Coronary artery (tissue), 2 donors: ENCODE measurements around the gene MRPS22.
A peak's percentile ranks its signal among the peaks of the same experiment; 100 is the strongest.

Experiments used
- DNase-seq: peaks from one replicate; pipeline ENCODE4 v3.0.0-alpha.2; 2017; ENCODE audit warnings: low spot score
- H3K27ac ChIP-seq, 2 donors: fragments of 200-600 bp; sonication (generic); one replicate each; pipeline ENCODE4 v1.5.1; 2016 to 2019
- H3K4me3 ChIP-seq: fragments of 200-600 bp; sonication (generic); 2 replicates; pipeline ENCODE4 v1.5.1; 2016; ENCODE audit warnings: mild to moderate bottlenecking, moderate library complexity
- TF ChIP-seq, protein P1 (sequence below): fragments of 200-600 bp; sonication (generic); IDR thresholded peaks from one replicate; pipeline ENCODE4 v1.5.1; 2019; ENCODE audit warnings: antibody characterized with exemption

MRPS22 gene

DNA sequence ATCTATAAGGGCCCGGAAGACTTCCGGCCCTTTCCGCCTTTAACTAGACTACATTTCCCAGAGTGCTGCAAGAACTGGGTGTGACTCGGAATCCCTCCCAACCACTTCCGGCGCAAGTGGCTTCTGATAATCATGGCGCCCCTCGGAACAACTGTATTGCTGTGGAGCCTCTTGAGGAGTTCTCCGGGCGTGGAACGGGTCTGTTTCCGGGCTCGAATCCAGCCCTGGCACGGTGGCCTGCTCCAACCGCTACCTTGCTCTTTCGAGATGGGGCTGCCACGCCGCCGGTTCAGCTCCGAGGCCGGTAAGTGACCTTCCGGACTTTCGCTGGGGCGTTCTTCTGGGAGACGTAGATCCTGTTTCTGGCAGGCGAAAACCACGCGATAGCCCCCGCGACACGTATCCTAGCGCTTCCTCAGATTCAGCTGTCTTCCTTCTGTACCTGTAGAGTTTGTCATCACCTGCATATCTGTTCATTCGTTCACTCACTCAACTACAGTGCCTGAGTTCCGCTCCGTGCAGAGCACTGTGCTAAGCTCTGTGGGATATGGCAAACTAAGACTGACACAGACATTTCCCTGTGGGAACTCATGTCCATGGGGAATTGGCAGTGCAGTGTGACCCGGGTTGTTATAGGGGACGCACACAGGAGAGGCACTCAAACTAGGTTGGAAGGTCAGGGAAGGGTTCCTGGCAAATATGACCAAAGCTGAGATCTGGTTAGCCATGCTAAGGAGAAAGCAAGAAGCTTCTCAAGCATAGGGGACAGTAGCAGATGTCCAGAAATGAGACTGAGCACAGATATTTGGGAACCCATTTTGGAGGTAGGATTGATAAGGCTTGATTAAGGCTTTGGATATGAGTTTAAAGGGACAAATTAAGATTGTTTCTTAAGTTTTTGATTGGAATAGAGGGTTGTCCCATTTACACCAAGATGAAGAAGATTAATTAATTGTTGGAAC is at the start of gene MRPS22:
MRPS22 (plus strand) TSS at position 126 of the 962 bp plus-strand sequence; CDS start at position 133, 7 bp downstream.
- TF ChIP-seq, protein P1, sequence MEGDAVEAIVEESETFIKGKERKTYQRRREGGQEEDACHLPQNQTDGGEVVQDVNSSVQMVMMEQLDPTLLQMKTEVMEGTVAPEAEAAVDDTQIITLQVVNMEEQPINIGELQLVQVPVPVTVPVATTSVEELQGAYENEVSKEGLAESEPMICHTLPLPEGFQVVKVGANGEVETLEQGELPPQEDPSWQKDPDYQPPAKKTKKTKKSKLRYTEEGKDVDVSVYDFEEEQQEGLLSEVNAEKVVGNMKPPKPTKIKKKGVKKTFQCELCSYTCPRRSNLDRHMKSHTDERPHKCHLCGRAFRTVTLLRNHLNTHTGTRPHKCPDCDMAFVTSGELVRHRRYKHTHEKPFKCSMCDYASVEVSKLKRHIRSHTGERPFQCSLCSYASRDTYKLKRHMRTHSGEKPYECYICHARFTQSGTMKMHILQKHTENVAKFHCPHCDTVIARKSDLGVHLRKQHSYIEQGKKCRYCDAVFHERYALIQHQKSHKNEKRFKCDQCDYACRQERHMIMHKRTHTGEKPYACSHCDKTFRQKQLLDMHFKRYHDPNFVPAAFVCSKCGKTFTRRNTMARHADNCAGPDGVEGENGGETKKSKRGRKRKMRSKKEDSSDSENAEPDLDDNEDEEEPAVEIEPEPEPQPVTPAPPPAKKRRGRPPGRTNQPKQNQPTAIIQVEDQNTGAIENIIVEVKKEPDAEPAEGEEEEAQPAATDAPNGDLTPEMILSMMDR: no peak
- DNase-seq: peak; percentile 84
- Histone ChIP-seq H3K4me3 (peak within 1 kb of the TSS; percentile 97), H3K27ac (peak within 1 kb of the TSS; percentile 64 to 90)

DNA sequence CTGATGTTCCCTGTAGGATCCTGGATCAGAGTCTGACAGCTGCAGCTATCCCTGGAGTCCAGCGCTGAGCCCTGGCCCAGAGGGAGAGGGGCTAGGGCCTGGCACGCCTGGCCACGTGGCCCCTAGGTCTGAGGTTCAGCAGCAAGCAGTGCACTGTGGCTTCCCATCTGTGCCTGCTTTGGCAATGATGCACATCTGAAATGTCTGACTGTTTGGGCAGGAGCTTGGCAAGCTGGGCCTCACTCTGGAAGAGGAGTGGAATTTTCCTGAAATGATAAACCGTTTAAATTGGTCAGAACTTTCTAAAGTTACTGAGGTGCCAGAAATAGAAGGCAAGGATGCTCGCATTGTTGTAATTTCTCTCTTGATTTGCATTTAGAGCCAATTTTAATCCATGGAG is 48.8 kb upstream of the MRPS22 start:
- TF ChIP-seq, protein P1: no peak
- no peak overlapping the region for H3K27ac ChIP-seq
- no peak for DNase-seq

DNA sequence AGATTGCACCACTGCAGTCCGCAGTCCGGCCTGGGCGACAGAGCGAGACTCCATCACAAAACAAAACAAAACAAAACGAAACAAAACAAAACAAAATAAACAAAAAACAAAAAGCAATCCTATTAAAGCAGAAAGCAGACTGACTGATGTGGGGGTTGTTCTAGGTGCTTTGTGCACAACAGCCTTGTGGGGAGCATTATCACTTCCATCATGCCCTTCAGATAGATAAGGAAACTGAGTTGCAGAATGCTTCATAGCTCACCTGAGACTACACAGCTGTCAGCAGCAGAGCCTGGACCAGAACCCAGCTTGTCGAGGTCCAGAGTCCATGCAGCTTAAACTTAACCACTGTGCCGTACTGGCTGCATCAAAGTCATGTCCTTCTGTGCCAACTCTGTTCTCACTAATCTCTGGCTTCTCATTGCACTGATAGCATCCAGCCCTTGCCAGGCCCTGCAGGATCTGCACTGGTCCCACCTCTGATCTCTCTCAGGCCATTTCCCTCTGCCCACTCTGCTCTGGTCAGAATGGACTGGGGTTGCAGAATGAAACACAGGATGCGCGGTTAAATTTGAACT is 47.6 kb upstream of the MRPS22 start:
- TF ChIP-seq, protein P1: no peak
- Histone ChIP-seq H3K27ac (no peak overlapping the region), H3K4me3 (no peak overlapping the region)
- DNase-seq: no peak

More for the DNA sequence above, 48.8 kb upstream of the MRPS22 start:
- no peak overlapping the region for H3K4me3 ChIP-seq

DNA sequence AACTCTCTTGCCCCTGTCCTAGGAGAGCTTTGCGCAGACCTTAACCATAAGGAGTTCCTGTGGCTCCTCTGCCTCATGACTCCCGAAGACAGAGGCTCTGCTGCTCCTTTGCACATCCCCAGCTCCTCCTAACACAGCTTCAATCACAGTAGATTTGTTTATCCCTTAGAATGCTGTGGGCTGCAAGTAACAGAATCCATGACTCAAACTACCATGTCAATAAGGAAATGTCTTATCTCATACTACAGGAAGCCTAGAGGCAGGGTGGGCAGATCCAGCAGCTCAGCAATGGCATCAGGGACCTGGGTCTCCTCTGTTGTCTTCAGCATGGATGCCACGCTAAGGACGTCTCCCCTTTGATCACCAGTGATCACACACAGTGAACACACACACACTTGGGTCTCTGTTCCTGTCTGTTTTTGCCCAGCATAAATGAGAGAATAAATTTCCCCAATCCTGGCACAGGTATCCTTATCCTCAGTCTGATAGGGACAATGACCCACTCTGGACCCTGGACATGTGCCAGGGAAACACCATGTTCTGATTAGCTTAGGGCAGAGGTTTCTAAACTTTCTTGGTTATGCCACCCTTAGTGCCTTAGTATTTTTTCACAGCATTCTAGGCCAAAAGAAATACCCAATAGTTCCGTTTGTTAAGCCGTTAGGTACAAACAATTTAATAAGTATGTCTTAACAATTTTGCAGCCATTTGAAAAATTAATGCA is 46.1 kb upstream of the MRPS22 start:
- no peak overlapping the region for H3K27ac ChIP-seq

DNA sequence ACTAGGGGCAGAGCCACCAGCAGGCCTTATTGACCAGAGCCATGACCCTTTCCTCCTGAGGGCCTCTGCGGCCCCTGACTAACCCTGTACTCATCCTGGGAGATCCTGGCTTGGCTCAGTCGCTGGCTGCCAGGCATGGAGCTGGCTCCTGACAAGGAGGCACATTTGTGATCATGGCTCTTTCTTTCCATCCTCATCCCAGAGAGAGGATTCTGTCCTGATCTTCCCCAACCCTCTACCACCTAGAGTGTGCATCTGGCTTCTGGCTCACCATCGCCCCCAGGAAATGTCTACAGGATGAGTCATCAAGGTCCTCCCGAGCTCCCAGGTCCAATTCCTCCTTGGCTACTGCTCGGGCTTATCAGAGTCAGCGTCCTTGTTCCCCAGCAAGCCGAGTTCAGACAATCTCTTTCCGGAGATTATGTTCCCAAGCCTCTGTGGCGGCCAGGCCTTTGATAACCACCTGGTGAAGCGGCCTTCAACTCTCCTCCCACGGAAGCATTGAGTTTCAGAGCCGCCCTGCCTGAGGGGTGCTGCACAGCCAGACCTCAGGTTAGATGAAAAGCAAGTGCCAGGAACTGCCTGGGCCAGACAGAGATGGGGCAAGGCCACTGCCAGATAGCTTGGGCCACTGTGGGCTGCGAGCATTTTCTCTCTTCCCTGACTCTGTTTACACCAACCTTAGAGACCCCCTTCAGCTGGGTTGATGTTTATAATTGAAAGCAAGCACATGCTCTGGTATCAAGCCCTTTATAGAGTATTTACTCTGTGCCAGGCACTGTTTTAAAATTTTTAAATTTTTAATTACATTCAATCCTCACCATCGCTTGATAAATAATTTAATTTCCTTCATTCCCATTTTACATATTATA is 44.3 kb upstream of the MRPS22 start:
- no peak overlapping the region for H3K27ac ChIP-seq
- no peak overlapping the region for H3K4me3 ChIP-seq
- TF ChIP-seq, protein P1: no peak
- no peak for DNase-seq

More for the DNA sequence above, 46.1 kb upstream of the MRPS22 start:
- DNase-seq: no peak
- H3K4me3 ChIP-seq: no peak overlapping the region
- TF ChIP-seq, protein P1: no peak

DNA sequence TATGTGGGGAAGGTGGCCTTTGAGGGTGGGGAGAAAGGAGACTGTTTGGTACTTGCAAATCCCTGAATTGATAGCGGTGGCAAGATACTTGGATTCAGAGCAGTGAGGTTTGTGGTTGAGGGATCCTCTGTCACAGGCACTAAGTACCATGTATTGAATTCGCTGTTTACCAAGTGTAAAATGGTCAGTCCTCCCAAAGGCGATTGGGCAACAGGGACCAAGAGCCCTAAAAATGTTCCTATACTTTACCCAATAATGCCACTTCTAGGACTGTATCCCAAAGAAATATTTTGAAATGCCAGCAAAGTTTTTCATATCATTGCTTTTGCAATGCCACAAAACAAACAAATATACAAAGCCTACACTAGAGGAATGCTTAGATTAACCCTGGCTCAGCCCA is 43.4 kb upstream of the MRPS22 start:
- TF ChIP-seq, protein P1: no peak
- Histone ChIP-seq H3K4me3 (no peak overlapping the region), H3K27ac (no peak overlapping the region)
- DNase-seq: no peak
